K562 (cell line): ENCODE data around the gene P2RY11. TPM values are rescaled to one million over a fixed set of nuclear protein-coding genes. Genes with fewer than 3 reads are reported as not detected.

ENCODE experiments used
- C11orf30 ChIP-seq: fragments of 450-650 bp; IDR thresholded peaks from 2 replicates; pipeline ENCODE4 v1.6.1; 2016; ENCODE audit warnings: low read depth, mild to moderate bottlenecking
- GATAD2A ChIP-seq: fragments of 450-650 bp; IDR thresholded peaks from 2 replicates; pipeline ENCODE4 v1.6.1; 2017
- GTF2A2 ChIP-seq: IDR thresholded peaks from 2 replicates; pipeline ENCODE4 v1.6.1; 2016; ENCODE audit warnings: mild to moderate bottlenecking, missing genetic modification characterization, missing compliant biosample characterization
- LARP7 ChIP-seq: fragments of 450-650 bp; IDR thresholded peaks from 2 replicates; pipeline ENCODE4 v1.6.1; 2016
- MAFK ChIP-seq: IDR thresholded peaks from 2 replicates; pipeline ENCODE4 v1.6.1; 2011; ENCODE audit warnings: low read length, improper control_type of control experiment
- MXD1 ChIP-seq: fragments of 250-450 bp; sonication (Bioruptor Pico); IDR thresholded peaks from 2 replicates; pipeline ENCODE4 v1.8.0; 2021; ENCODE audit warnings: borderline replicate concordance, mild to moderate bottlenecking, moderate library complexity; ENCODE audit not compliant: poor library complexity, severe bottlenecking
- PML ChIP-seq: IDR thresholded peaks from 2 replicates; pipeline ENCODE4 v1.6.1; 2012; ENCODE audit warnings: low read length, inconsistent platforms
- PPARD ChIP-seq: fragments of 250-450 bp; sonication (Bioruptor Pico); IDR thresholded peaks from 2 replicates; pipeline ENCODE4 v1.8.0; 2022; ENCODE audit warnings: inconsistent platforms, mild to moderate bottlenecking, moderate library complexity
- TRIM24 ChIP-seq, 2 experiments: fragments of 450-650 bp; IDR thresholded peaks; 2 replicates each; pipeline ENCODE4 v1.6.1; 2016
- XRCC4 ChIP-seq: IDR thresholded peaks from one replicate; pipeline ENCODE4 v1.6.1; 2011; ENCODE audit not compliant: insufficient read depth, insufficient read length; ENCODE audit errors: extremely low read depth
- ZEB2 ChIP-seq: fragments of 450-650 bp; IDR thresholded peaks from 2 replicates; pipeline ENCODE4 v1.6.1; 2016
- ZNF398 ChIP-seq: fragments of 250-450 bp; sonication (Bioruptor Pico); IDR thresholded peaks from 2 replicates; pipeline ENCODE4 v1.8.0; 2021; ENCODE audit warnings: moderate library complexity, mild to moderate bottlenecking, inconsistent platforms
- ZNF408 ChIP-seq: fragments of 250-450 bp; sonication (Bioruptor Pico); IDR thresholded peaks from 2 replicates; pipeline ENCODE4 v1.4.0; 2020; ENCODE audit warnings: low read depth, mild to moderate bottlenecking, moderate library complexity
- ZNF41 ChIP-seq: fragments of 250-450 bp; sonication (Bioruptor Pico); conservative IDR thresholded peaks from 2 replicates; pipeline ENCODE4 v1.4.0; 2020; ENCODE audit warnings: mild to moderate bottlenecking
- ZNF696 ChIP-seq: fragments of 250-450 bp; sonication (Bioruptor Pico); conservative IDR thresholded peaks from 2 replicates; pipeline ENCODE4 v1.4.0; 2020; ENCODE audit warnings: mild to moderate bottlenecking, moderate library complexity
- ZNF76 ChIP-seq: fragments of 250-450 bp; sonication (Bioruptor Pico); IDR thresholded peaks from 2 replicates; pipeline ENCODE4 v1.4.0; 2020; ENCODE audit warnings: mild to moderate bottlenecking, moderate library complexity, borderline replicate concordance
- polyA plus RNA-seq, 8 experiments: library from polyadenylated mRNA; depleted of rRNA in 4 of 8; stranded (reverse) in 5 of 8; unstranded in 3 of 8; fragments of >200 nt; fragmentation: Nextera tagmentation in 2 of 8; fragmentation: Illumina TruSeq in 1 of 8; extraction: Ambion mirVana in 2 of 8; extraction: Trizol in 1 of 8; gene quantifications; 2 replicates each; pipeline versions ENCODE4 v1.2.1 to v1.2.3, GENCODE V29; 2011 to 2014; ENCODE audit warnings: inconsistent platforms in 1 of 8, missing spikeins in 1 of 8
- total RNA-seq, 7 experiments: library from RNA; depleted of rRNA in 6 of 7; stranded (reverse); fragments of >200 nt in 6 of 7; fragmentation: Illumina TruSeq in 2 of 7; extraction: Trizol in 2 of 7; gene quantifications; 2 replicates each; pipeline versions ENCODE4 v1.2.1 to v1.2.3, GENCODE V29; 2011 to 2021; ENCODE audit warnings: low replicate concordance in 1 of 7
- TF ChIP-seq, protein P1 (sequence below): fragments of 250-450 bp; sonication (Bioruptor Pico); IDR thresholded peaks from 2 replicates; pipeline ENCODE4 v1.8.0; 2022; ENCODE audit warnings: moderate library complexity, mild to moderate bottlenecking, inconsistent platforms
- TF ChIP-seq, protein P2 (sequence below): sonication (generic); formaldehyde crosslinking; IDR thresholded peaks from 2 replicates; pipeline ENCODE4 v1.9.0; 2022; ENCODE audit warnings: mild to moderate bottlenecking, missing genetic modification reagents
- TF ChIP-seq, protein P3 (sequence below): fragments of 250-450 bp; sonication (Bioruptor Pico); IDR thresholded peaks from 2 replicates; pipeline ENCODE4 v1.4.0; 2020

The P2RY11 gene
- total and polyA plus RNA-seq, 9 of the 15 experiments (the other 6 are each of a cell fraction or from before 2014, with no cell fraction given): 0.03 to 10.1 (median 1.5) TPM

GRCh38 chr19:10106100-10106936 is 5.2 kb upstream of the P2RY11 start, which contains the start of gene PPAN (continued):
- TF ChIP-seq, protein P1, sequence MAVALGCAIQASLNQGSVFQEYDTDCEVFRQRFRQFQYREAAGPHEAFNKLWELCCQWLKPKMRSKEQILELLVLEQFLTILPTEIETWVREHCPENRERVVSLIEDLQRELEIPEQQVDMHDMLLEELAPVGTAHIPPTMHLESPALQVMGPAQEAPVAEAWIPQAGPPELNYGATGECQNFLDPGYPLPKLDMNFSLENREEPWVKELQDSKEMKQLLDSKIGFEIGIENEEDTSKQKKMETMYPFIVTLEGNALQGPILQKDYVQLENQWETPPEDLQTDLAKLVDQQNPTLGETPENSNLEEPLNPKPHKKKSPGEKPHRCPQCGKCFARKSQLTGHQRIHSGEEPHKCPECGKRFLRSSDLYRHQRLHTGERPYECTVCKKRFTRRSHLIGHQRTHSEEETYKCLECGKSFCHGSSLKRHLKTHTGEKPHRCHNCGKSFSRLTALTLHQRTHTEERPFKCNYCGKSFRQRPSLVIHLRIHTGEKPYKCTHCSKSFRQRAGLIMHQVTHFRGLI: no peak
- no peak for TF ChIP-seq ZEB2
- TF ChIP-seq C11orf30: peak; percentile 97
- TF ChIP-seq ZNF696 (CRISPR knock-in tag): no peak
- TF ChIP-seq MAFK: no peak
- TF ChIP-seq PPARD (CRISPR knock-in tag): no peak
- TF ChIP-seq XRCC4: no peak
- TF ChIP-seq PML: peak; percentile 25
- TF ChIP-seq, protein P2, sequence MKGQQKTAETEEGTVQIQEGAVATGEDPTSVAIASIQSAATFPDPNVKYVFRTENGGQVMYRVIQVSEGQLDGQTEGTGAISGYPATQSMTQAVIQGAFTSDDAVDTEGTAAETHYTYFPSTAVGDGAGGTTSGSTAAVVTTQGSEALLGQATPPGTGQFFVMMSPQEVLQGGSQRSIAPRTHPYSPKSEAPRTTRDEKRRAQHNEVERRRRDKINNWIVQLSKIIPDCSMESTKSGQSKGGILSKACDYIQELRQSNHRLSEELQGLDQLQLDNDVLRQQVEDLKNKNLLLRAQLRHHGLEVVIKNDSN (CRISPR knock-in tag): peak; percentile 64
- TF ChIP-seq LARP7: no peak
- TF ChIP-seq GATAD2A: no peak
- peak; percentile 97 for TF ChIP-seq MXD1 (CRISPR knock-in tag)
- no peak for TF ChIP-seq ZNF398 (CRISPR knock-in tag)
- TF ChIP-seq ZNF408 (CRISPR knock-in tag): no peak
- no peak for TF ChIP-seq TRIM24 (IDR thresholded peaks at IDR 0.05)
- no peak for TF ChIP-seq GTF2A2 (tag)
- TF ChIP-seq, protein P3, sequence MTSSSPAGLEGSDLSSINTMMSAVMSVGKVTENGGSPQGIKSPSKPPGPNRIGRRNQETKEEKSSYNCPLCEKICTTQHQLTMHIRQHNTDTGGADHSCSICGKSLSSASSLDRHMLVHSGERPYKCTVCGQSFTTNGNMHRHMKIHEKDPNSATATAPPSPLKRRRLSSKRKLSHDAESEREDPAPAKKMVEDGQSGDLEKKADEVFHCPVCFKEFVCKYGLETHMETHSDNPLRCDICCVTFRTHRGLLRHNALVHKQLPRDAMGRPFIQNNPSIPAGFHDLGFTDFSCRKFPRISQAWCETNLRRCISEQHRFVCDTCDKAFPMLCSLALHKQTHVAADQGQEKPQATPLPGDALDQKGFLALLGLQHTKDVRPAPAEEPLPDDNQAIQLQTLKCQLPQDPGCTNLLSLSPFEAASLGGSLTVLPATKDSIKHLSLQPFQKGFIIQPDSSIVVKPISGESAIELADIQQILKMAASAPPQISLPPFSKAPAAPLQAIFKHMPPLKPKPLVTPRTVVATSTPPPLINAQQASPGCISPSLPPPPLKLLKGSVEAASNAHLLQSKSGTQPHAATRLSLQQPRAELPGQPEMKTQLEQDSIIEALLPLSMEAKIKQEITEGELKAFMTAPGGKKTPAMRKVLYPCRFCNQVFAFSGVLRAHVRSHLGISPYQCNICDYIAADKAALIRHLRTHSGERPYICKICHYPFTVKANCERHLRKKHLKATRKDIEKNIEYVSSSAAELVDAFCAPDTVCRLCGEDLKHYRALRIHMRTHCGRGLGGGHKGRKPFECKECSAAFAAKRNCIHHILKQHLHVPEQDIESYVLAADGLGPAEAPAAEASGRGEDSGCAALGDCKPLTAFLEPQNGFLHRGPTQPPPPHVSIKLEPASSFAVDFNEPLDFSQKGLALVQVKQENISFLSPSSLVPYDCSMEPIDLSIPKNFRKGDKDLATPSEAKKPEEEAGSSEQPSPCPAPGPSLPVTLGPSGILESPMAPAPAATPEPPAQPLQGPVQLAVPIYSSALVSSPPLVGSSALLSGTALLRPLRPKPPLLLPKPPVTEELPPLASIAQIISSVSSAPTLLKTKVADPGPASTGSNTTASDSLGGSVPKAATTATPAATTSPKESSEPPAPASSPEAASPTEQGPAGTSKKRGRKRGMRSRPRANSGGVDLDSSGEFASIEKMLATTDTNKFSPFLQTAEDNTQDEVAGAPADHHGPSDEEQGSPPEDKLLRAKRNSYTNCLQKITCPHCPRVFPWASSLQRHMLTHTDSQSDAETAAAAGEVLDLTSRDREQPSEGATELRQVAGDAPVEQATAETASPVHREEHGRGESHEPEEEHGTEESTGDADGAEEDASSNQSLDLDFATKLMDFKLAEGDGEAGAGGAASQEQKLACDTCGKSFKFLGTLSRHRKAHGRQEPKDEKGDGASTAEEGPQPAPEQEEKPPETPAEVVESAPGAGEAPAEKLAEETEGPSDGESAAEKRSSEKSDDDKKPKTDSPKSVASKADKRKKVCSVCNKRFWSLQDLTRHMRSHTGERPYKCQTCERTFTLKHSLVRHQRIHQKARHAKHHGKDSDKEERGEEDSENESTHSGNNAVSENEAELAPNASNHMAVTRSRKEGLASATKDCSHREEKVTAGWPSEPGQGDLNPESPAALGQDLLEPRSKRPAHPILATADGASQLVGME: no peak
- TF ChIP-seq ZNF41 (CRISPR knock-in tag): no peak
- no peak for TF ChIP-seq ZNF76 (CRISPR knock-in tag)
